Stimulated activated CD4-positive, alpha-beta T cell treated with anti-CD3 and anti-CD28 coated beads, Interleukin-2, amount 100 ng/mL, for 24 hours (primary cell): ENCODE data around the gene SOX1.

ENCODE experiments used
- DNase-seq, 2 donors: peaks; one replicate each; pipeline ENCODE4 v3.0.0-alpha.2; 2020

Gene SOX1

GRCh38 chr13:112067116-112067741, at the start of gene SOX1:
Gene SOX1 (plus strand): TSS chr13:112067149. CDS start chr13:112067659, 510 bp downstream.
- no peak for DNase-seq

- DNase-seq: no peak
Observed at GRCh38 chr13:112024577-112024976, 42.4 kb upstream of the SOX1 start.

GRCh38 chr13:112027250-112027649, 39.7 kb upstream of the SOX1 start:
- no peak for DNase-seq

- DNase-seq: no peak
Observed at GRCh38 chr13:112028481-112028880, 38.5 kb upstream of the SOX1 start.

- no peak for DNase-seq
Observed at GRCh38 chr13:112029143-112029542, 37.8 kb upstream of the SOX1 start.

- DNase-seq: no peak
Observed at GRCh38 chr13:112032186-112032993, 34.6 kb upstream of the SOX1 start.

- no peak for DNase-seq
Observed at GRCh38 chr13:112034231-112034630, 32.7 kb upstream of the SOX1 start.

- no peak for DNase-seq
Observed at GRCh38 chr13:112034846-112035245, 32.1 kb upstream of the SOX1 start.

- no peak for DNase-seq
Observed at GRCh38 chr13:112042496-112042895, 24.5 kb upstream of the SOX1 start.

- no peak for DNase-seq
Observed at GRCh38 chr13:112052213-112052612, 14.7 kb upstream of the SOX1 start.

- DNase-seq: no peak
Observed at GRCh38 chr13:112053167-112053743, 13.7 kb upstream of the SOX1 start.

GRCh38 chr13:112053744-112054615, 13.0 kb upstream of the SOX1 start:
- no peak for DNase-seq

- DNase-seq: no peak
Observed at GRCh38 chr13:112054616-112055015, 12.3 kb upstream of the SOX1 start.

GRCh38 chr13:112055036-112055914, 11.7 kb upstream of the SOX1 start:
- no peak for DNase-seq

GRCh38 chr13:112055915-112056269, 11.1 kb upstream of the SOX1 start:
- no peak for DNase-seq

GRCh38 chr13:112056284-112056727, 10.6 kb upstream of the SOX1 start:
- no peak for DNase-seq

- no peak for DNase-seq
Observed at GRCh38 chr13:112056739-112057438, 10.1 kb upstream of the SOX1 start.

- no peak for DNase-seq
Observed at GRCh38 chr13:112057439-112057735, 9.6 kb upstream of the SOX1 start.

- no peak for DNase-seq
Observed at GRCh38 chr13:112057736-112058518, 9.0 kb upstream of the SOX1 start.

GRCh38 chr13:112058519-112058873, 8.5 kb upstream of the SOX1 start:
- no peak for DNase-seq

- no peak for DNase-seq
Observed at GRCh38 chr13:112058941-112059340, 8.0 kb upstream of the SOX1 start.
